Body of pancreas (tissue), 4 donors: ENCODE measurements around the gene CSTPP1. TPM values are rescaled to one million over a fixed set of nuclear protein-coding genes. Genes with fewer than 3 reads are reported as not detected.

Experiments
- ATAC-seq: fragments of 150-250 bp; one replicate; pipeline ENCODE4 v1.9.1; 2016
- DNase-seq, 4 donors: peaks; one replicate each; pipeline ENCODE4 v3.0.0-alpha.2; 2019
- H3K27ac ChIP-seq, 4 donors: fragments of 200-600 bp; sonication (generic); 1 replicate in 3 of 4; 2 replicates in 1 of 4; pipeline versions ENCODE4 v1.5.1 to v1.6.1; 2016 to 2019; ENCODE audit warnings: mild to moderate bottlenecking in 1 of 4, mixed read lengths in 1 of 4, moderate library complexity in 1 of 4
- H3K27me3 ChIP-seq, 2 donors: fragments of 200-600 bp; sonication (generic); one replicate each; pipeline ENCODE4 v1.6.0; 2016; ENCODE audit warnings: mild to moderate bottlenecking in 1 of 2
- H3K36me3 ChIP-seq, 2 donors: fragments of 200-600 bp; sonication (generic); replicated peaks in 1 of 2; 2 replicates each; pipeline ENCODE4 v1.5.1; 2016; ENCODE audit warnings: low read depth in 2 of 2; ENCODE audit not compliant: insufficient read depth in 1 of 2
- H3K4me1 ChIP-seq: fragments of 200-600 bp; sonication (generic); one replicate; pipeline ENCODE4 v1.6.0; 2016
- H3K4me3 ChIP-seq, 2 donors: fragments of 200-600 bp; sonication (generic); 1 replicate in 1 of 2; 2 replicates in 1 of 2; pipeline ENCODE4 v1.5.1; 2016 to 2019
- H3K9me3 ChIP-seq, 3 donors: fragments of 200-600 bp; sonication (generic); 1 replicate in 2 of 3; 2 replicates in 1 of 3; pipeline ENCODE4 v1.5.1; 2016
- CTCF ChIP-seq, 7 experiments: fragments of 450-650 bp in 4 of 7; fragments of 200-600 bp in 3 of 7; sonication (generic) in 3 of 7; IDR thresholded peaks; one replicate each; pipeline ENCODE4 v1.5.1; 2016 to 2019; ENCODE audit warnings: antibody characterized with exemption in 7 of 7
- POLR2A ChIP-seq, 3 donors: fragments of 450-650 bp; IDR thresholded peaks; one replicate each; pipeline ENCODE4 v1.6.1; 2016; ENCODE audit warnings: antibody characterized with exemption in 3 of 3, mild to moderate bottlenecking in 2 of 3
- WGBS, 2 donors: methylation state at CpG; one replicate each; pipeline ENCODE4 v1.1.5; 2017; 5-methylcytosine and 5-hydroxymethylcytosine counted together
- intact Hi-C: fragments of 100-400 bp; cut with DNase I; formaldehyde crosslinking; loops from one replicate; pipeline ENCODE4 v1.15.1; 2023
- total RNA-seq, 2 donors: library from RNA; depleted of rRNA; stranded (reverse); fragments of >200 nt; gene quantifications; one replicate each; pipeline ENCODE4 v1.1.0, GENCODE V29; 2016

CSTPP1 gene
- total RNA-seq, 2 donors from 2014 or later, result 11.2 to 13.2 TPM

- peak overlapping the region; percentile 63 to 77 for H3K4me3 ChIP-seq
- peak; percentile 71 to 81 (median 80) for TF ChIP-seq POLR2A (IDR thresholded peaks at IDR 0.05)
- TF ChIP-seq CTCF (IDR thresholded peaks at IDR 0.05), result no peak
- no peaks in the 10 kb centered on the region for H3K9me3 ChIP-seq
- H3K27ac ChIP-seq, result peak overlapping the region; percentile 85 to 92 (median 90)
- WGBS, 2 donors, result 3 to 5% methylated on average over 13 to 49 of the region's 50 CpGs
- no peaks in the 10 kb centered on the region for H3K36me3 ChIP-seq
- ATAC-seq (peak; percentile 41), DNase-seq (peak; percentile 64 to 79 (median 76))
- H3K4me1 ChIP-seq, result peaks cover 47% of the 10 kb centered on the region
- no peaks in the 10 kb centered on the region for H3K27me3 ChIP-seq
- intact Hi-C loops, result no loop called here
Observed at GRCh38 chr11:47185305-47186075, 248.9 kb downstream of the CSTPP1 start.

GRCh38 chr11:47186076-47186699 is 249.6 kb downstream of the CSTPP1 start, which contains the start of gene PACSIN3:
Gene PACSIN3, minus strand, starts transcription at chr11:47186434. Its CDS starts 3,707 bp downstream, at chr11:47182727.
- H3K36me3 ChIP-seq, result no peaks in the 10 kb centered on the region
- ATAC-seq (peak; percentile 78), DNase-seq (peak; percentile 44 to 75 (median 70))
- H3K27me3 ChIP-seq, result no peaks in the 10 kb centered on the region
- intact Hi-C loops, result no loop called here
- WGBS, 2 donors, result 0% methylated on average over 7 to 71 of the region's 80 CpGs
- TF ChIP-seq CTCF (IDR thresholded peaks at IDR 0.05) (peak in 2 of 7 experiments; percentile 24 to 27), POLR2A (IDR thresholded peaks at IDR 0.05) (peak in 1 of 3 donors; percentile 58)
- peaks cover 47% of the 10 kb centered on the region for H3K4me1 ChIP-seq
- peak within 1 kb of the TSS; percentile 63 to 77 for H3K4me3 ChIP-seq
- no peaks in the 10 kb centered on the region for H3K9me3 ChIP-seq
- peak within 1 kb of the TSS; percentile 85 to 92 (median 90) for H3K27ac ChIP-seq

- H3K4me3 ChIP-seq, result no peak overlapping the region
- H3K36me3 ChIP-seq, result no peaks in the 10 kb centered on the region
- 1% methylated on average over 33 to 61 of the region's 63 CpGs for WGBS, 2 donors
- TF ChIP-seq POLR2A (IDR thresholded peaks at IDR 0.05), result peak; percentile 34 to 57 (median 57)
- TF ChIP-seq CTCF (IDR thresholded peaks at IDR 0.05), result peak in 2 of 7 experiments; percentile 9 to 22
- ATAC-seq (peak; percentile 45), DNase-seq (peak; percentile 67 to 81 (median 80))
- H3K9me3 ChIP-seq, result no peaks in the 10 kb centered on the region
- intact Hi-C loops, result no loop called here
- no peaks in the 10 kb centered on the region for H3K27me3 ChIP-seq
- H3K27ac ChIP-seq, result peak overlapping the region; percentile 85 to 92 (median 90)
- H3K4me1 ChIP-seq, result peaks cover 47% of the 10 kb centered on the region
Observed at GRCh38 chr11:47186700-47187695, 250.4 kb downstream of the CSTPP1 start.

DNA sequence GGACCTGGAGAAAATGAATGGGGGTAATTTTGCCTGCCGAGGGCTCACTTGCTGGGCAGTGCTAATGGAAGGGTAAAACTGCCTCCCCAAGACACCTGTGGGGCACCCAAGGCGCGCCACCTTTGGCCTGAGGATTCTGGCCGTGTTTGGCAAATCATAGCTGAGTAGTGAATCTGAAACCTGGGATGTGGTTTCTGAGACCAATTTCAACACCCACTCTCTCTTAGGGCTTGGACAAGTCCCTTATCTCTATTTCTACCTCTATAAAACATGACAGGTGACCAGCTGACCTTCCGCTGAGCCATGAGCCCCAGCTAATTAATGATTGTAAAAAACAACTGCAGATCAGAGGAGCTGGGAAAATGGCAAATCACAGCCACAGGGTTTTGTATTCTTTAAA is 251.2 kb downstream of the CSTPP1 start:
- DNase-seq (peak in 2 of 4 donors; percentile 19 to 23), ATAC-seq (no peak)
- H3K9me3 ChIP-seq, result no peaks in the 10 kb centered on the region
- intact Hi-C loops, result no loop called here
- peaks cover 47% of the 10 kb centered on the region for H3K4me1 ChIP-seq
- TF ChIP-seq POLR2A (IDR thresholded peaks at IDR 0.05) (no peak), CTCF (IDR thresholded peaks at IDR 0.05) (no peak)
- no peaks in the 10 kb centered on the region for H3K27me3 ChIP-seq
- WGBS, 2 donors, result 16 to 28% methylated on average over 5 of the region's 5 CpGs
- no peak overlapping the region for H3K4me3 ChIP-seq
- no peaks in the 10 kb centered on the region for H3K36me3 ChIP-seq
- peak overlapping the region; percentile 85 to 92 (median 90) for H3K27ac ChIP-seq
